ENCODE results near the gene NRN1L. TPM values are rescaled to one million over a fixed set of nuclear protein-coding genes. Genes with fewer than 3 reads are reported as not detected.

NRN1L gene
- total and polyA plus RNA-seq, 4 donors = 0.14 to 0.33 (median 0.23) TPM

GRCh38 chr16:67917852-67918236 is 33.2 kb downstream of the NRN1L start (continued):
- TF ChIP-seq EGR1 (IDR thresholded peaks at IDR 0.05; ENCODE audit: low read depth in 2 of 2) = no peak
- no peak for TF ChIP-seq YY1 (IDR thresholded peaks at IDR 0.05)
- no peak for TF ChIP-seq GABPA (IDR thresholded peaks at IDR 0.05 in 1 of 2, conservative IDR thresholded peaks at IDR 0.05 in 1 of 2)
- TF ChIP-seq SP1 (IDR thresholded peaks at IDR 0.05) = no peak
- TF ChIP-seq RAD21 (IDR thresholded peaks at IDR 0.05) = no peak

GRCh38 chr16:67919622-67920221 is 35.0 kb downstream of the NRN1L start:
- Histone ChIP-seq H3K36me3 (ENCODE audit: control insufficient read depth in 4 of 4, insufficient read depth in 3 of 4, low read depth in 1 of 4, low read length in 3 of 4) (peaks cover 0 to 16% (median 4%) of the 10 kb centered on the region in 4 donors), H3K9me3 (ENCODE audit: control insufficient read depth in 4 of 4, low read length in 3 of 4) (no peaks in the 10 kb centered on the region), H3K4me3 (ENCODE audit: low read depth in 1 of 3, low read length in 3 of 3) (no peak overlapping the region), H3K9ac (ENCODE audit: low read depth in 1 of 2, low read length in 2 of 2) (no peak overlapping the region), H3K4me1 (ENCODE audit: control insufficient read depth in 4 of 4, insufficient read depth in 4 of 4, low read length in 3 of 4) (peaks cover 11 to 30% (median 25%) of the 10 kb centered on the region in 4 donors), H3K27ac (ENCODE audit: low read depth in 1 of 2, low read length in 2 of 2) (no peak overlapping the region), H3K27me3 (ENCODE audit: control insufficient read depth in 4 of 4, insufficient read depth in 4 of 4, low read length in 3 of 4) (no peaks in the 10 kb centered on the region)
- DNase-seq (ENCODE audit: low spot score) = no peak
- WGBS = 93% methylated on average over 6 of the region's 6 CpGs
- TF ChIP-seq CTCF (IDR thresholded peaks at IDR 0.05; ENCODE audit: low read depth, low read length, missing input control) (no peak), EGR1 (IDR thresholded peaks at IDR 0.05; ENCODE audit: low read depth in 2 of 2) (no peak), SP1 (IDR thresholded peaks at IDR 0.05) (no peak), FOXA2 (IDR thresholded peaks at IDR 0.05) (no peak), JUND (IDR thresholded peaks at IDR 0.05) (no peak), HNF4A (conservative IDR thresholded peaks at IDR 0.05) (no peak)

- H3K4me1 ChIP-seq (ENCODE audit: control insufficient read depth in 4 of 4, insufficient read depth in 4 of 4, low read length in 3 of 4) = peaks cover 0 to 5% (median under 1%) of the 10 kb centered on the region in 4 donors
- no peak overlapping the region for H3K4me3 ChIP-seq (ENCODE audit: low read depth in 1 of 3, low read length in 3 of 3)
- 85% methylated on average over 5 of the region's 5 CpGs for WGBS
- no peak overlapping the region for H3K27ac ChIP-seq (ENCODE audit: low read depth in 1 of 2, low read length in 2 of 2)
- H3K36me3 ChIP-seq (ENCODE audit: control insufficient read depth in 4 of 4, insufficient read depth in 3 of 4, low read depth in 1 of 4, low read length in 3 of 4) = peaks cover 0 to 17% (median 4%) of the 10 kb centered on the region in 4 donors
- no peaks in the 10 kb centered on the region for H3K9me3 ChIP-seq (ENCODE audit: control insufficient read depth in 4 of 4, low read length in 3 of 4)
- DNase-seq (ENCODE audit: low spot score) = no peak
- TF ChIP-seq MAX (IDR thresholded peaks at IDR 0.05) = no peak
- TF ChIP-seq NR2F2 (IDR thresholded peaks at IDR 0.05) = no peak
- TF ChIP-seq TAF1 (conservative IDR thresholded peaks at IDR 0.05) = no peak
- TF ChIP-seq RAD21 (IDR thresholded peaks at IDR 0.05) = no peak
- TF ChIP-seq FOXA2 (IDR thresholded peaks at IDR 0.05) = no peak
- no peak for TF ChIP-seq CTCF (IDR thresholded peaks at IDR 0.05; ENCODE audit: low read depth, low read length, missing input control)
- TF ChIP-seq JUND (IDR thresholded peaks at IDR 0.05) = no peak
- no peak for TF ChIP-seq YY1 (IDR thresholded peaks at IDR 0.05)
- TF ChIP-seq GABPA (IDR thresholded peaks at IDR 0.05 in 1 of 2, conservative IDR thresholded peaks at IDR 0.05 in 1 of 2) = no peak
- no peak for TF ChIP-seq RXRA (IDR thresholded peaks at IDR 0.05)
- H3K9ac ChIP-seq (ENCODE audit: low read depth in 1 of 2, low read length in 2 of 2) = no peak overlapping the region
- H3K27me3 ChIP-seq (ENCODE audit: control insufficient read depth in 4 of 4, insufficient read depth in 4 of 4, low read length in 3 of 4) = no peaks in the 10 kb centered on the region
These were observed 37.5 kb downstream of the NRN1L start for GRCh38 chr16:67922221-67922620.
